ENCODE measurements around the gene SLC6A19. TPM values are rescaled to one million over a fixed set of nuclear protein-coding genes. Genes with fewer than 3 reads are reported as not detected.
A peak's percentile ranks its signal among the peaks of the same experiment; 100 is the strongest.

SLC6A19 gene
- total and polyA plus RNA-seq, 9 of the 15 experiments (the other 6 are each of a cell fraction or from before 2014, with no cell fraction given), result 0.03 to 1.6 (median 0.59) TPM

DNA sequence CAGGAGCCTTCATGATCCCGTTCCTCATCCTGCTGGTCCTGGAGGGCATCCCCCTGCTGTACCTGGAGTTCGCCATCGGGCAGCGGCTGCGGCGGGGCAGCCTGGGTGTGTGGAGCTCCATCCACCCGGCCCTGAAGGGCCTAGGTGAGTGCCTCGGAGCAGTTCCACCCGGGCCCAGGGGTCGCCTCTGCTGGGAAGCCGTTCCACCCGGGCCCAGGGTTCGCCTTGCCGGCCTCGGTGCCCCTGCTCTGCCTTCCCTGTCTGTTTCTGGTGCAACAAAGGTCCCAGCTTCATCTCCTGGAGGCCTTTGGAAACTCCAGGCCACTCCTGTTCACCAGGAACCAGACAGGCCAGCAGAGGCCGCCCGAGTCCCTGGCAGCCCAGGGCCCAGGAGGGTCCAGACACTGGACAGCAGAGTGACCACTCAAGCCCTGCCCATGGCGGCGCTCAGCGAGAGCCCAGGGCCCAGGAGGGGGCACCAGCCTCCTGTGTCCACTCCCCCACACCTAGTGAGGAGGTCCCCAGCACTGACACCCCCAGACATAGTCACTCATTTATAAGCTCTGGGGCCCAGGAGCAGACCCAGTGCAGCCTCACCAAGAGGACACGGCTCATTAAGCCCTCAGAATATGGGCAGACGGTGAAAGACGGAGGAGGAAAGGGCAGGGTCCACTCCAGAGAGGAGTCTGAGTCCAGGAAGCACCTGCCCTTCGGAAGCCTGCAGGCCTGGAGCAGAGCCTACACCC is 7.5 kb downstream of the SLC6A19 start (continued):
- TF ChIP-seq, protein P1, sequence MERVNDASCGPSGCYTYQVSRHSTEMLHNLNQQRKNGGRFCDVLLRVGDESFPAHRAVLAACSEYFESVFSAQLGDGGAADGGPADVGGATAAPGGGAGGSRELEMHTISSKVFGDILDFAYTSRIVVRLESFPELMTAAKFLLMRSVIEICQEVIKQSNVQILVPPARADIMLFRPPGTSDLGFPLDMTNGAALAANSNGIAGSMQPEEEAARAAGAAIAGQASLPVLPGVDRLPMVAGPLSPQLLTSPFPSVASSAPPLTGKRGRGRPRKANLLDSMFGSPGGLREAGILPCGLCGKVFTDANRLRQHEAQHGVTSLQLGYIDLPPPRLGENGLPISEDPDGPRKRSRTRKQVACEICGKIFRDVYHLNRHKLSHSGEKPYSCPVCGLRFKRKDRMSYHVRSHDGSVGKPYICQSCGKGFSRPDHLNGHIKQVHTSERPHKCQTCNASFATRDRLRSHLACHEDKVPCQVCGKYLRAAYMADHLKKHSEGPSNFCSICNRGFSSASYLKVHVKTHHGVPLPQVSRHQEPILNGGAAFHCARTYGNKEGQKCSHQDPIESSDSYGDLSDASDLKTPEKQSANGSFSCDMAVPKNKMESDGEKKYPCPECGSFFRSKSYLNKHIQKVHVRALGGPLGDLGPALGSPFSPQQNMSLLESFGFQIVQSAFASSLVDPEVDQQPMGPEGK (CRISPR knock-in tag; IDR thresholded peaks at IDR 0.05; ENCODE audit: borderline replicate concordance), result no peak
- TF ChIP-seq HIVEP1 (CRISPR knock-in tag; IDR thresholded peaks at IDR 0.05) (no peak), ZNF699 (CRISPR knock-in tag; IDR thresholded peaks at IDR 0.05; ENCODE audit: insufficient replicate concordance) (no peak), ILF3 (IDR thresholded peaks at IDR 0.05; ENCODE audit: borderline replicate concordance) (no peak), ZNF561 (CRISPR knock-in tag; conservative IDR thresholded peaks at IDR 0.05) (no peak), RAD21 (CRISPR knock-in tag; conservative IDR thresholded peaks at IDR 0.05 in 1 of 2, IDR thresholded peaks at IDR 0.05 in 1 of 2) (peak; percentile 45 to 73)
- TF ChIP-seq, protein P2, sequence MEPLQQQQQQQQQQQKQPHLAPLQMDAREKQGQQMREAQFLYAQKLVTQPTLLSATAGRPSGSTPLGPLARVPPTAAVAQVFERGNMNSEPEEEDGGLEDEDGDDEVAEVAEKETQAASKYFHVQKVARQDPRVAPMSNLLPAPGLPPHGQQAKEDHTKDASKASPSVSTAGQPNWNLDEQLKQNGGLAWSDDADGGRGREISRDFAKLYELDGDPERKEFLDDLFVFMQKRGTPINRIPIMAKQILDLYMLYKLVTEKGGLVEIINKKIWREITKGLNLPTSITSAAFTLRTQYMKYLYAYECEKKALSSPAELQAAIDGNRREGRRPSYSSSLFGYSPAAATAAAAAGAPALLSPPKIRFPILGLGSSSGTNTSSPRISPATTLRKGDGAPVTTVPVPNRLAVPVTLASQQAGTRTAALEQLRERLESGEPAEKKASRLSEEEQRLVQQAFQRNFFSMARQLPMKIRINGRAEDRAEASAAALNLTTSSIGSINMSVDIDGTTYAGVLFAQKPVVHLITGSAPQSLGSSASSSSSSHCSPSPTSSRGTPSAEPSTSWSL (CRISPR knock-in tag; IDR thresholded peaks at IDR 0.05; ENCODE audit: borderline replicate concordance), result no peak
- TF ChIP-seq, protein P3, sequence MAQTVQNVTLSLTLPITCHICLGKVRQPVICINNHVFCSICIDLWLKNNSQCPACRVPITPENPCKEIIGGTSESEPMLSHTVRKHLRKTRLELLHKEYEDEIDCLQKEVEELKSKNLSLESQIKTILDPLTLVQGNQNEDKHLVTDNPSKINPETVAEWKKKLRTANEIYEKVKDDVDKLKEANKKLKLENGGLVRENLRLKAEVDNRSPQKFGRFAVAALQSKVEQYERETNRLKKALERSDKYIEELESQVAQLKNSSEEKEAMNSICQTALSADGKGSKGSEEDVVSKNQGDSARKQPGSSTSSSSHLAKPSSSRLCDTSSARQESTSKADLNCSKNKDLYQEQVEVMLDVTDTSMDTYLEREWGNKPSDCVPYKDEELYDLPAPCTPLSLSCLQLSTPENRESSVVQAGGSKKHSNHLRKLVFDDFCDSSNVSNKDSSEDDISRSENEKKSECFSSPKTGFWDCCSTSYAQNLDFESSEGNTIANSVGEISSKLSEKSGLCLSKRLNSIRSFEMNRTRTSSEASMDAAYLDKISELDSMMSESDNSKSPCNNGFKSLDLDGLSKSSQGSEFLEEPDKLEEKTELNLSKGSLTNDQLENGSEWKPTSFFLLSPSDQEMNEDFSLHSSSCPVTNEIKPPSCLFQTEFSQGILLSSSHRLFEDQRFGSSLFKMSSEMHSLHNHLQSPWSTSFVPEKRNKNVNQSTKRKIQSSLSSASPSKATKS (CRISPR knock-in tag; IDR thresholded peaks at IDR 0.05), result no peak
- TF ChIP-seq, protein P4, sequence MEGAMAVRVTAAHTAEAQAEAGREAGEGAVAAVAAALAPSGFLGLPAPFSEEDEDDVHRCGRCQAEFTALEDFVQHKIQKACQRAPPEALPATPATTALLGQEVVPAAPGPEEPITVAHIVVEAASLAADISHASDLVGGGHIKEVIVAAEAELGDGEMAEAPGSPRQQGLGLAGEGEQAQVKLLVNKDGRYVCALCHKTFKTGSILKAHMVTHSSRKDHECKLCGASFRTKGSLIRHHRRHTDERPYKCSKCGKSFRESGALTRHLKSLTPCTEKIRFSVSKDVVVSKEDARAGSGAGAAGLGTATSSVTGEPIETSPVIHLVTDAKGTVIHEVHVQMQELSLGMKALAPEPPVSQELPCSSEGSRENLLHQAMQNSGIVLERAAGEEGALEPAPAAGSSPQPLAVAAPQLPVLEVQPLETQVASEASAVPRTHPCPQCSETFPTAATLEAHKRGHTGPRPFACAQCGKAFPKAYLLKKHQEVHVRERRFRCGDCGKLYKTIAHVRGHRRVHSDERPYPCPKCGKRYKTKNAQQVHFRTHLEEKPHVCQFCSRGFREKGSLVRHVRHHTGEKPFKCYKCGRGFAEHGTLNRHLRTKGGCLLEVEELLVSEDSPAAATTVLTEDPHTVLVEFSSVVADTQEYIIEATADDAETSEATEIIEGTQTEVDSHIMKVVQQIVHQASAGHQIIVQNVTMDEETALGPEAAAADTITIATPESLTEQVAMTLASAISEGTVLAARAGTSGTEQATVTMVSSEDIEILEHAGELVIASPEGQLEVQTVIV (CRISPR knock-in tag; IDR thresholded peaks at IDR 0.05; ENCODE audit: borderline replicate concordance), result no peak
- TF ChIP-seq, protein P5, sequence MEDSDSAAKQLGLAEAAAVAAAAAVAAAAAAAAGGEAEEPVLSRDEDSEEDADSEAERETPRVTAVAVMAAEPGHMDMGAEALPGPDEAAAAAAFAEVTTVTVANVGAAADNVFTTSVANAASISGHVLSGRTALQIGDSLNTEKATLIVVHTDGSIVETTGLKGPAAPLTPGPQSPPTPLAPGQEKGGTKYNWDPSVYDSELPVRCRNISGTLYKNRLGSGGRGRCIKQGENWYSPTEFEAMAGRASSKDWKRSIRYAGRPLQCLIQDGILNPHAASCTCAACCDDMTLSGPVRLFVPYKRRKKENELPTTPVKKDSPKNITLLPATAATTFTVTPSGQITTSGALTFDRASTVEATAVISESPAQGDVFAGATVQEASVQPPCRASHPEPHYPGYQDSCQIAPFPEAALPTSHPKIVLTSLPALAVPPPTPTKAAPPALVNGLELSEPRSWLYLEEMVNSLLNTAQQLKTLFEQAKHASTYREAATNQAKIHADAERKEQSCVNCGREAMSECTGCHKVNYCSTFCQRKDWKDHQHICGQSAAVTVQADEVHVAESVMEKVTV (CRISPR knock-in tag; IDR thresholded peaks at IDR 0.05), result no peak

All from K562 (cell line).